Measurements from ENCODE around the gene JAKMIP1.

The JAKMIP1 gene

DNA sequence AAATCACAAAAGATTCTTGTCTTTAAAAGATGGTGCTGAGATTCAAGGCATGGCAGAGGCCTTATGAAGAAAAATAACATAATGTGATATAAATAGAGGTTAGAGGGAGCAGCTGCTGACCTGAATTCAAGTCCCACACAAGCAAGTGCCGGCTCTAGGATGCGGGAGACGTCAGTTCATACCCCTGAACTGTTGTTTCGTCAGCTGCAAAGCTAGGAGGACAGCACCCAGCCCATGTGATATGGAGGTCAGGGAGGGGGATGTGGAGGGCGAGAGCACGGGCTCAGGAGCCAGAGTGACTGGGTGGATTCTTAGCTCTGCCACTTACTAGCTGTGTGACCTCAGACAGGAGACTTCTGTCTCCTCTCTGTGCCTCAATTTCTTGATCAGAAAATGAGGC is 77.9 kb downstream of the JAKMIP1 start:
- no peak for DNase-seq

DNA sequence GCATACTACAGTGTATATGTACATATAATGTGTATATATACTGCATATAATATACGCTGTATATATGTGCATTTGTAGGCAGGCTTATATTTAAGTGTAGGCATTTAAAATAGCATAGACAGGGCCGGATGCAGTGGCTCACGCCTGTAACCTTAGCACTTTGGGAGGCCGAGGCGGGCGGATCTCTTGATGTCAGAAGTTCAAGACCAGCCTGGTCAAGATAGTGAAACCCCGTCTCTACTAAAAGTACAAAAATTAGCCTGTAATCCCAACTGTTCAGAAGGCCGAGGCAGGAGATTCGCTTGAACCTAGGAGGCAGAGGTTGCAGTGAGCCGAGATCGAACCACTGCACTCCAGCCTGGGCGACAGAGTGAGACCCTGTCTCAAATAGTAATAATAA is 78.4 kb downstream of the JAKMIP1 start:
- no peak for DNase-seq

DNA sequence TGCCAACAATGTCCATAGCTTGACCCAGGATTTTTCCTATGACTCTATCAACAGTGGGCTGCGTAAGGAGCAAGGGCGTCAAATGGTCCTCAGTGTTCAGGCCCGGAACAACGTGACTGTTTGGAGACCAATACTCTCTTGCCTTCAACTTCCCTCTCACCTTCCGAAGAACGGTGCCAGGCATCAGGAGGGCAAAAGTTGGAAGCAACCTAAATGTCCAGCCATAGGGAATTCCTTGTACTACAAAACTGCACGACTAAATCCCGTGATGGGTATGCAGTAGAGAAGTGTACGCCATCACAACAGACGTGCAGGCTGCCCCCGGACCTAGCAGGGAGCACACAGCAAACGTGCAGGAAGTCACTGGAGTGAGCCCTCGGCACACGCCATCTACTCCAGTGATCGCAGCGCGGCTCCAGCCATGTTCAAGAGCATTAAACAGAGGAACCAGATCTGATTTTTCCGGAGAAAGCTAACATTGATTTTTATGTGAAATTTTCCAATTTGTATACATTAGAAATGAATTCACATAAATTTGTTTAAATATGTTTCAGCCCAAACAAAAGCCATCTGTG is 79.0 kb downstream of the JAKMIP1 start:
- no peak for DNase-seq

DNA sequence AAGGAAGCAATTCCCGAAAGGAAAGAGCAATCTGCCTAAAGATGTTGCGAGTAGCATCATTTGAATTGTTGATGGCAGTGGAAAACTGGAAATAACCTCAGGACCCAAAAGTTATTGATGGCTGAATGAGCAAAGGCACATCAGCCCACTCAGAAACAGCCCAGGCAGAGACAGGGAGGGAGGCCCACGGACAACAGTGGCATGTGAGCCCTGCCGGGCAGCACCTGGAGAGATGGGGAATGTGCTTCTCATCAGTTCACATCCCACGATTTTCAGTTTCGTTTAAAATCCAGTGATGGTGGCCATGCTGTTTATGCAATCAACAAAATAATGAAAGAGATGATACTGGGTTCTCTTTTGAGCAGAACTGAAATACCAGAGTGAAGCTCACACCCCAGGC is 80.0 kb downstream of the JAKMIP1 start:
- no peak for DNase-seq

DNA sequence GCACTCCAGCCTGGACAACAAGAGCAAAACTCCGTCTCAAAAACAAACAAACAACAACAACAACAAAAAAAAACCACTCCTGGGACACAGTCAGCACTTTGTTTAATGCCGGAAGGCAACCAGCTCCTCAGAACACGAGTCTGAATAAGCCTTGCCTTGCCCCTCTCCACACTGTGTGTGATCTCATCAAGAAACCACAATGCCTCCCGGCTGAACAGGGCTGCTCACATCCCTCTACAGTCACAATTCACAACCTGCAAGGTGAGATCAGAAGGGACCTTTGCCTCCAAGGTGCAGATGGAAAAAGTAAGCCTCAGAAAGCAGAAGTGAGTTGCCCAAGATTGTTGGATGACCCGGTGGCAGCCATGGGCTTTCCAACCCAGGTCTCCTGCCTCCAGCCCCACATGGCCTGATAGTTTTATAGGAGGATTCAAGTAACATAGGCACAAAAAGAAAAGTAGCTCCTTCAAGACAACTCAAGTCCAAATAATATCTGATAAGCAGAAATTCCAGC is 80.8 kb downstream of the JAKMIP1 start:
- DNase-seq = no peak

DNA sequence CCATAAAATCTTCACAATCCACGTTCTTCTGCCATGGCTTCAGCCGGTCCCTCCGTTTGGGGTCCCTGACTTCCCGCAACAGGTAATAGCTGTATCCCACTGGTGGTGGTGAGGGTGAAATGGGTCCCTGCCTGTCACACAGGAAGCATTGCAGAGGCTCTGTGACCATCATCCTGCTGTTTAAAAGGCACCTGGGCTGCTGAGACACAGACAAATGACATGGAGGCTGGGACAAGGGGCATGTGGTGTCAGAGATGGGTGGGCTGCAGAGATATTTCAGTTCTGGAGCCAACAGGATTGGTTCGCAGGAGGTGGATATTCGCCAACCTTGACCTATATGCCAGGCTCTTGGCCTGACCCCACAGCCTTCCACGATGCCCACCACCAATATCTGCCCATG is 82.1 kb downstream of the JAKMIP1 start:
- no peak for DNase-seq

DNA sequence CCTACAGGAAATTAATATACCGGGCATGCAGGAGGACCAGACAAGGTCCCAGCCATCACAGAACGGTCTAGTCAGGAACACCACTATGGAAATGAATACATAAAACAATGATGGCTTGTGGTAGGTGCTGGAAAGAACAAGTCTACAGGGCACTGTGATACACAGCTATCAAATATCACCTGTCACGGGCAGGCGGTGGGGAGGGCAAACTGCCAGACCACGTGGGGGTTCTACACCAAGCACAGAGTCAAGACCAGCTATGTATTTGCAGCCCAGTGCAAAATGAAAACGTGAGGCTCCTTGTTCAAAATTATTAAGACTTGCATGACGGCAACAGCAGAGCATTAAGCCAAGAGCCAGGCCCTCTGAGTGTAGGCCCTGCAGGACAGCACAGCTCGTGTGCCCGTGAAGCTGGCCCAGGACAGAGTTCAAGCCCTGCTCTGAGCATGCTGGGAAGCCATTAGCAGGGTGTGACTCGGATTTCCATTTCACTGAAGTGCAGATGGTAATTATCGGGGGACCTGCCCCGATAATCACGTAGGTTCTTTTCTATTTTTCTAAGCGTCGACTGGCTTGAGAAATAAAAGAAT is 83.6 kb downstream of the JAKMIP1 start:
- no peak for DNase-seq

DNA sequence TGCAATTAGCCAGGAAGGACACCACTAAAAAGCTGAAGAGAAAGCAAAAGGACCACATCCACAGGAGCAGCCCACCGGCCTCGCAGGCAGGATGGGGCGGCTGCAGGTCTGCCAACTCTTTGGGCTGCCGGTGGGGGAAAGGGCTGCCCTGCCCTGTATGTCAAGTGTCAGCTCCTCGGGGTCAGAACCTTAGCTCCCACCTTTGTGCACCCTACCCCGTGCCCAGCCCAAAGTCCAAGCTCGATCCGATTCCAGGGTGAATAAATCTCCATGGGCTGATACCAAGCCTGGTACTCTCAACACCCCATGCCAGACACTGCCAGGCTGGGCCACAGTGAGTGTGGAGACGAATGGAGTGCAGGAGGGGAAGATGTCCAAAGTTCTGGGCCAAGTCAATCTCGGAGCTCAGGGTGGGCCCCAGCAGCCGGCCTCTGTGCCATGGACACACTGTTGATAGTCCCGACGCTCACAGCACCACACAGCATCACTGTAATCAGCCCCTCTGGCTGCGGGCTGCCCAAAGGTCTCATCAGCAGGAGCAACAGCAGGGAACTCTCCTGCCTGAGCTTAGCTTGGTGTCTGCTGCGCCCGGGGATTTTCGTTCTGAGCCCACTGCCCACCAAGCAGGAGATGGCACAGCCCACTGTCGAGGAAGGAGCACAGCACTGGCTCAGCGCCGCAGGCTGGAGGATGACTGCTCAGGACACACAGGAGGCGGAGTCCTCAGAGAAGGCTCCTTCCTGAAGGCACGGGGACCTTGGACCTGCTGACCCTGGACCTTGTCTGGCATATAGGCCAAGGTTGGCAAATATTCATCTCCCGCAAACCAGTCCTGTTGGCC is 84.4 kb downstream of the JAKMIP1 start:
- no peak for DNase-seq

DNA sequence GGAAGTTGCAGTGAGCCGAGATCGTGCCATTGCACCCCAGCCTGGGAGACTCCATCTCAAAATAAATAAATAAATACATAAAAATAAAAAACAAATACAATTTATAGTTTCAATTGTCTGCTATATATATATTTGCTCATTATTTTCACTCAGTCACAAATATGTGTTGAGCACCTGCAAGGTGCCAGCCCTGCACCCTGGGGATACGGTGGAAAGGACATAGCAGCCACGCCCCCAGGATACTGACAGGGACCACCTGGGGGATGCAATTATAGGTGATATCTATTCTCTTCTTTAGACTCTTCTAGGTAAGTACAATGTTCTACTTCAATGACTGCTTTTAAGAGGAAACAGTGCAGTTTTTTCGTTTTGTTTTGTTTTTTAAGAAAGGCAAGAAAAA is 85.0 kb downstream of the JAKMIP1 start:
- no peak for DNase-seq

DNA sequence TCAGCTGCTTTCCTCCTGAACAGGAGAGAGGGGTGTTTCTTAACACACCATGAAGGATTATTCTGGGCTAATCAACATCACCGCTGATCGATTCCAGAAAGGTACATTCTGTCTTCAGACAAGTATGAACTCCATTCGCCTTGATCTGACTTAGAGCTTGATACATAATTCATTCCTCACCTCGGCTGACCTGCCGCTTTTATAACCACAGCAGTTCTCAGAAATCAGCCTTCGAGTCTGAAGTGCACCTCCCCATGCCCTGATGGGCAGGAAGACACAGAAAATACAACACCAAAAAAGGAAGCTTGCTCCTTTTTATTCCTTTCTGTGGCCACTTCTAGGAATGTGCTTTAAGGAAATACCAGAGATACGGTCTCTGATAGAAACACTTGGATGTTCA is 85.7 kb downstream of the JAKMIP1 start:
- no peak for DNase-seq

DNA sequence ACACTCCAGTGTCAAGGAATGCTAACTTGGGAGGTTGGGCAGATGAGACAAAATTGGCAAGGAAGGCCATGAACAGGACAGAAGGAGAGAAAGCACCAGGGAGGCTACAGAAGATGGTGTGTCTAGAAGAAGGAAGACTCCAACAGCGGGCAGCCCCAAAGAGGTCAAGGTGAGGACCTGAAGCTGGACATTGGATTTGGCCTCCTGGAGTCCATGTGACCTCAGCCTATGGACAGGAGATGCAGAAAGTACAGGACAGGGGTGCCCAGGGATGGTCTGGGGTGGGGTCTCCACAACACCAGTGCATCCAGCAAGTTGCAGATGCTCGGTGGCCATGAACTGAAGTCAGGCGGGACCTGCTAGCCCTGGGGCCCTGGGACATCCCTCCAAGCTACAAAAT is 86.2 kb downstream of the JAKMIP1 start:
- DNase-seq = no peak

DNA sequence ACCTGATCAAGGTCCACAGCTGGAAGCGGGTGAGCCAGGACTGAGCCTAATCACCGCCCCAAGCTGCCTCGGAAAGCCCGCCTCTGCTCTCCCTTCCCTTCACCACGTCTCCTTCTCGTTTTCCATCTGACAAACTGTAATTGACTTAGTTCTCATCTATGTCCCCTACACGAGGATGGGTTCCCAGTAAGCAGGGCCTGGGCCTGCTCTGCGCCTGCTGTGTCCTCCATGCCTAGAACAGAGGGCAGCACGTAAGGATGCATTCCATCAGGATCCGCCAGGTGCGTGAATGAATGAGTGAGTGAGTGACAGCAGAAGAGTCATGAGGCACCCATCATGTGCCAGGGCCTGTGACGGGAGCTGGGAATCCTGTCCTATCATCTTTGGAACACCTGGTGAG is 86.7 kb downstream of the JAKMIP1 start:
- DNase-seq = no peak

DNA sequence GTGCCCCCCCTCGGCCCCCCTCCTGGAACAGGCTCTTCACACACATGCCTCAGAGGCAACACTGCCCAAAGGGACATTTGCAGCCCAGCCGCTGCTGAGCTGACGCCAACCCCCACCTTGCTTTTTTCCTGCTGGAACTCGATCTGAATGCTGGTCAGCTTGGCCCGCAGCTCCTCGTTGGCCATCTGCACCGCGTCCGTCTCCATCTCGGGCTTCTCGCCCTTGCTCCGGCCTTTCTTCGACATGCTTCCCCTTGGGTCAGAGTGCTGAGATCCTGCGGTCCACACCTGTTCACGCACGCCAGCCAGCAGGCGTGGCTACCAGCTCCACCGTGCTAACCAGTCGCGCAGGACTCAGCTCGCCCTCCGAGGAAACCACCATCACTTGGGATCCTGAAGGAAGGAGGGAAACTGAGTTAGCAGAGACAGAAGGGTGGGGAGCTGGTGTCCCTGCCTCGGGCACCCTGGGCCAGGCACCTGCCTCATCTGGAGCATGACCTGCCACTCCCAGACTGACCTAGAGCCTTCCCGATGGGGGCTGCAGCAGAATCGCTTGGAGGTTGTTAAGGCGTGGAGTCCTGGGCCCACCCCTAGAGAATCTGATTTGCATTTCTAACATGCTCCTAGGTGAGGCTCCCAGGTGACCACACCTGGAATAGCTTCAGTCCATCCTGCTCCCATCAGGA is 87.6 kb downstream of the JAKMIP1 start:
- DNase-seq = no peak

DNA sequence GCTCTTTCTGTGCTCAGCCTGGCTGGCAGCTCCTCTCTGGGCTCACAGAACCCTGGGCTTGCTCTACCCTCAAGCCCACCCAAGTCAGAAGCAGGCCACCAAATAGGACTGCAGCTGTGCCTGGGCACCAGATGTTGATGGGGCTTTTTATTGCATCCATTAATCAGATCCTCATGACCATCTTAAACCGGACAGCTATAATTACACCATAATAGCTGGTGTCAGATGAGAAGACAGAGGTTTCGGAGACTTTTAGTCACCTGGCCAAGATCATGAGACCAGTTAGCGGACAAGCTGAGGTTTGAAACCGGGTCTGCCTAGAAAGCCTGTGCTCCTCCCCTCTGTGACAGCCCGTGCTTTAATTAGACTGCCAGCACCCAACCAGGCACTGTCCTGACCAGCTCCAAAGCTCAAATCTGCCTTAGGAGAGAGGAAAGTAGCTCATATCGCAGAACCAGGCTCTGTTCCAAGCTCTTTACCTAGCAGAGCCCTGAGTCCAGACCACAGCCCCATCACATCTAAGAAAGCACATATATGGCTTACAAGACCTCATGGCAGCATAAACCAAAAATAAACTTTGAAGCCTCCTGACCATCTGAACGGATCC is 88.9 kb downstream of the JAKMIP1 start:
- no peak for DNase-seq

DNA sequence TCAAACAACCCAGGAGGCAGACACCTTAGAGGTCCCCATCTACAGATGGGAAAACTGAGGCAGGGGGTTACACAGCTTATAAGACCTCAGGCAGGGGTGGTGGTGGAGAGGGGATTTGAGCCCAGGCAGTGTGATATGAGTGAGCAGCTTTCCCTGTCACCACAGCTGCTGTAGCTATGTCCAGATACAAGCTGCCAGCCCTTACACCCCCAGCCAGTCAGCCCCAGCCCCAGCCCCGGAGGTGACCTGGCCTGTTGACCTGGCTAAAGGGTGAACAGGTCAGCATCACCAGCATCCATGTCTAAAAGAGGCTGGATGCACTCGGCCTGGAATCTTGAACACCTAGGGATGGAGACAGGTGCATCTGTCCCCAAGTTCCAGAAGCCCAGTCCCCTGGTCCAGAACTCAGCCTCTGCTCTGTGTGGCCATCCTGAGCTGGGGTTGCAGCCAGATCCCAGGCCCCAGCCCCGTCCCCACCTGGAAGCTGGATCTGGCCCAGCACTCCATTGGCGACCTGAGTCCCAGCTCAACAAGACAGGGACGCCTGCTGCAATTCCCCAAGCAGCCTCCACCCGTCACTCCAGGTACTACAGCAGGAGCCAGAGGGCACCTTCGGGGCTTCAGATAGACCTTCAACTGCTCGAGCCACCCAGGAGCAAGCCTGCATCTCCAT is 89.5 kb downstream of the JAKMIP1 start:
- DNase-seq = no peak

DNA sequence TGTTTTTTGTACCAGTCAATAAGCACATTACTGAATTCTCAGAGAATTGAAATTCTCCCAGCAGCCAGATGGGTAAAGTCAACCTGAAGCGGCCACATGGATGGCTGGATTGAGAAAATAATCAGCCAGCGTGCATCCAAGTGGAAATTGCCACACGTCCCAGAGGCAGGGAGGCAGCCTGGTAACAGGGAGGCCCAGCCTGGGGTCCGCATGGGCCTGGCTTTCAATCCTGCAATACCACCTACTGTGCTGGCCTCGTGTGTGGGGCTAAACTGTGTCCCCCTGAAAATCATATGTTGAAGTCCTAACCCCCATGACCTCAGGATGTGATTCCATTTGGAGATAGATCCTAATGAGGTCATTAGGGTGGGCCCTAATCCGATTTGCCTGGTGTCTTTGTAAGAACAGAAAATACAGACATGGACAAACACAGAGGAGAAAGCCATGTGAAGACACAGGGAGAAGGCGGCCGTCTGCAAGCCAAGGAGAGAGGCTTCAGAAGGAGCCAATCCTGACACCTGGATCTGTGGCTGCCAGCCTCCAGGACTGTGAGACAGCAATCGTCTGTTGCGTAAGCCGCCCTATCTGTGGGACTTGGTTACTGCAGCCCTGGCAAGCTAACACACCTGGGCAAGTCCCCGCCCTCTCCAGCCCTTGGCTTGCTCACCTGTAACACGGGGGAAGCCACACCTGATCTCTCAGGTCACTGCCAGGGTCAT is 90.3 kb downstream of the JAKMIP1 start:
- no peak for DNase-seq

DNA sequence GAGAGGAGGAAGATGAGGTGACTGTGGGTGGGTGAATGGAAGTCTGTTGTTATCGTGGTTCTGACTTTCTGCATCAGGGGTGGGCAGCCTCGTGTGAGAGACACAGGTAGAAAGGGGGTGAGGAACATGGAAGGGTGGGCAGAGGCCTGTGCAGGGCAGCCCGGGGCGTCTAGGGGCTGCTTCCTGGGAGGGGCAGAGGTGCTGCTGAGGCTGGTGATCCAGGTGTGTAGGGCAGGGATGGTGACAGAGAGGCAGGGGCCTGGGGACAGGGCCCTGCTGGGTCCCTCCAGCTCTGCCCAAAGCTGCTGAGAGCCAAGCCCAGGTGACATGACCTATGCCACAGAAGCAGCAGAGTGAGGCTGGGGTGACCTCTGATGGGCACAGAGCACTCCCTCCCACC is 92.5 kb downstream of the JAKMIP1 start:
- DNase-seq = no peak

DNA sequence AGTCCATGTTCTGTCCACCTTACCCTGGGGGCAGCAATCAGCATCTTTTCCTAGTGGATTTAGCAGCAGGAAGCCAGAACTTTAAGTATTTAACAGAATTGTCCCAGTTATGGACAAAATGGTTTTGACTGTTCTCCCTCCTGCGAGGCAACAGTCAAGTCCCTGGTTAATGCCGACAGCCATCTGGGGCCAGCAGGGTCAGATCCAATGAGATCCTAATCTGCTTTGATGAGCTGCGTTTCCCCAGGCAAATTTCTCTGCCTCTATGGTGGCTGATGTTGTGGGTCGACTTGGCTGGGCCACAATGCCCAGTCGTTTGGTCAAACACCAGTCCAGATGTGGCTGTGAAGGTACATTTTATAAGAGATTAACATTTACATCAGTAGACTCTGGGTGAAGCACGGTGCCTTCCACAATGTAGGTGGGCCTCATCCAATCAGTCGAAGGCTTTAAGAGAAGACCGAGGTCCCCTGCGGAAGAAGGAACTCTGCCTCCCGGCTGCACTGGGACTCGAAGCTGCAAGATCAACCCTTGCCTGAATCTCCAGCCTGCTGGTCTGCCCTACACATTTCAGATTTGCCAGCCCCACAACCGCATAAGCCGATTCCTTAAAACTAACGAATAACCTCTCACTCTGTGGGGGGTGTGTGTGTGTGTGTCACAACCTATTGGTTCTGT is 93.1 kb downstream of the JAKMIP1 start:
- no peak for DNase-seq

DNA sequence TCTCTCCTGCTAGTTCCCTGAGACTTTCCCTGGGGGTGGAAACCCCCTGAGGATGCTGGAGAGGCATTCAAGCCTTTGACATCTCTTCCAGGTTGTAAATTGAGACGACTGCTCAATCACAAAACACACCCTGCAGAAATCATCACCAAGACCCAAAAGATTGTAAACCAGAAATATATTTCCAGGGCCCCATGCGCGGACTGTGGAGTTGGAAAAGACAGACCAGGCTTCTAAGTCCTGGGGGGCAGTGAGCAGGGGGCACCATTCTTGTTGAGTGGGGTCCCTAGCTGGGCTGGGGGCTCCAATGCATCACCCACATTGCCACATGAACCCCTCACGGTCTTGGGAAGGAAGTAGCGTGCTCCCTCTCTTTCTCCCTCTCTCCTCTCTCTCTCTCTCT is 94.2 kb downstream of the JAKMIP1 start:
- no peak for DNase-seq

DNA sequence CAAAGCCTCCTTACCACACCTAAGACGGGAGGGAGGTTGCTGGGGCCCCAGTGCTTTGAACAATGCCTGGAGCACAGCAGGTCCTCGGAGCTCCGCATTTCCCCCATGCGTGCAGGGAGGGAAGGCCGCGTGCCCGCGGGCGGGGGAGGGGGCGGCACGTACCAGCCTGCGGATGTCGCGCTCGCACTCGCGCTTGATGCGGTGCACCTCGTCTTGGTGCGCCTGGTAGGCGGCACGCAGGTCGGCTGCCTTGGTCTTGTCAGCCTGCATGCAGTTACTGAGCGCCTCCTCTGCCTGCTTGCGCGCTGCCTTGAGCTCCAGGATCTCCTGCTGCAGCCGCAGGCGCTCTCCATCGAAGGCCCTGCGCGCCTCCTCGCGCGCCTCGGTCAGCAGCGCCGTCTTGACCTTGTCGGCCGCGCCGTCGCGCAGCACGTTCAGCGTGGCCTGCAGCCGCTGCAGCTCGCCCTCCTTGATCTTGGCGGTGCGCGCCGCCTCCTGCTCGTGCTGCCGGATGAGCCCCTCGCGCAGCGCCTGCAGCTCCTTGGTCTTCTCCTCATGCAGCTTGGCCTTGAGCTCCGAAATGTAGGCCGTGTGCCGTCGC is 94.9 kb downstream of the JAKMIP1 start:
- DNase-seq = no peak
